Measurements from ENCODE around the gene USP10.

DNA sequence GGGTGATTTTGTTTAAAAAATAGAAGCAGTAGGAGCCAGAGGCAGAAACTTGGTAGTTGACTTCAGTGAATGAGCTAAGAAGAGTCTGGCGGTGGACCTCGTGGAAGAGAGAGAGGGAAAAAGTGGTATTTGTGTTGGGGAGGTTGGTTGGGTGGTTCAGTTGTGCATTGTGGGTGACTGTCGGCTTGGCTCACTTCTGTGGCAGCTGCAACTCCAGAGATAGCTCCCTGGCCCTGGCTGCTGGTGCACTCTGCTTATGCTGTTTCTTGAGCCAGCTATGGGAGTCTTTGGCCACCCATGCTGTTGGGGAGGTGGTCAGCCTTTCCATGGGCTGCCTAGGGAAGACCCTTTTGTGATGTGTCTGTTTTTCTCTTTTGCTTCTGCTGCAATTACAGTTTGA, 69.6 kb downstream of the USP10 start:
- TF ChIP-seq, protein P1, sequence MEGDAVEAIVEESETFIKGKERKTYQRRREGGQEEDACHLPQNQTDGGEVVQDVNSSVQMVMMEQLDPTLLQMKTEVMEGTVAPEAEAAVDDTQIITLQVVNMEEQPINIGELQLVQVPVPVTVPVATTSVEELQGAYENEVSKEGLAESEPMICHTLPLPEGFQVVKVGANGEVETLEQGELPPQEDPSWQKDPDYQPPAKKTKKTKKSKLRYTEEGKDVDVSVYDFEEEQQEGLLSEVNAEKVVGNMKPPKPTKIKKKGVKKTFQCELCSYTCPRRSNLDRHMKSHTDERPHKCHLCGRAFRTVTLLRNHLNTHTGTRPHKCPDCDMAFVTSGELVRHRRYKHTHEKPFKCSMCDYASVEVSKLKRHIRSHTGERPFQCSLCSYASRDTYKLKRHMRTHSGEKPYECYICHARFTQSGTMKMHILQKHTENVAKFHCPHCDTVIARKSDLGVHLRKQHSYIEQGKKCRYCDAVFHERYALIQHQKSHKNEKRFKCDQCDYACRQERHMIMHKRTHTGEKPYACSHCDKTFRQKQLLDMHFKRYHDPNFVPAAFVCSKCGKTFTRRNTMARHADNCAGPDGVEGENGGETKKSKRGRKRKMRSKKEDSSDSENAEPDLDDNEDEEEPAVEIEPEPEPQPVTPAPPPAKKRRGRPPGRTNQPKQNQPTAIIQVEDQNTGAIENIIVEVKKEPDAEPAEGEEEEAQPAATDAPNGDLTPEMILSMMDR (conservative IDR thresholded peaks at IDR 0.05): no peak
- no peak for TF ChIP-seq ZFX (IDR thresholded peaks at IDR 0.05)

All from C4-2B (cell line).